ENCODE data around the gene ATM.

Gene ATM

DNA sequence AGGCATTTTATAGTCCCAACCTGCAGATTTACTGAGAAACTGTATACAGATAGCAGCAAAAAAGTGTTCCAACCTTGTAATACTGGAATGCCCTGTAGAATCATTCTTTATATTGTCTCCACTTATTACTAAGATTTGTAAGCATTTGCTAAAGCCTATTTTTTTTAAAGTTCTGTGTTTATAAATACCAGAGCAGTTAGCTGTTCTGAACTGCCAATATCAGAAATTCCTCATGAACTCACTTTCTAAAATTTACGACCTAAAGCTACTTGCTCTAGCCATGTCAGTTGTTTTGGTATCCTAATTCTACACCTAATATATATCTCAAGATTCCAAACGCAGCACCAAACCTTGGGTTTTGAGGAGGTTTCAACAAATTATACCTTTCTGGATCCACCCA is 141.3 kb downstream of the ATM start:
- TF ChIP-seq, protein P1, sequence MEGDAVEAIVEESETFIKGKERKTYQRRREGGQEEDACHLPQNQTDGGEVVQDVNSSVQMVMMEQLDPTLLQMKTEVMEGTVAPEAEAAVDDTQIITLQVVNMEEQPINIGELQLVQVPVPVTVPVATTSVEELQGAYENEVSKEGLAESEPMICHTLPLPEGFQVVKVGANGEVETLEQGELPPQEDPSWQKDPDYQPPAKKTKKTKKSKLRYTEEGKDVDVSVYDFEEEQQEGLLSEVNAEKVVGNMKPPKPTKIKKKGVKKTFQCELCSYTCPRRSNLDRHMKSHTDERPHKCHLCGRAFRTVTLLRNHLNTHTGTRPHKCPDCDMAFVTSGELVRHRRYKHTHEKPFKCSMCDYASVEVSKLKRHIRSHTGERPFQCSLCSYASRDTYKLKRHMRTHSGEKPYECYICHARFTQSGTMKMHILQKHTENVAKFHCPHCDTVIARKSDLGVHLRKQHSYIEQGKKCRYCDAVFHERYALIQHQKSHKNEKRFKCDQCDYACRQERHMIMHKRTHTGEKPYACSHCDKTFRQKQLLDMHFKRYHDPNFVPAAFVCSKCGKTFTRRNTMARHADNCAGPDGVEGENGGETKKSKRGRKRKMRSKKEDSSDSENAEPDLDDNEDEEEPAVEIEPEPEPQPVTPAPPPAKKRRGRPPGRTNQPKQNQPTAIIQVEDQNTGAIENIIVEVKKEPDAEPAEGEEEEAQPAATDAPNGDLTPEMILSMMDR (IDR thresholded peaks at IDR 0.05; ENCODE audit: low read depth, low read length) = no peak
- no peak for TF ChIP-seq EZH2phosphoT487 (IDR thresholded peaks at IDR 0.05; ENCODE audit: low read depth)
- no peak overlapping the region for H3K27ac ChIP-seq (ENCODE audit: low read length)

DNA sequence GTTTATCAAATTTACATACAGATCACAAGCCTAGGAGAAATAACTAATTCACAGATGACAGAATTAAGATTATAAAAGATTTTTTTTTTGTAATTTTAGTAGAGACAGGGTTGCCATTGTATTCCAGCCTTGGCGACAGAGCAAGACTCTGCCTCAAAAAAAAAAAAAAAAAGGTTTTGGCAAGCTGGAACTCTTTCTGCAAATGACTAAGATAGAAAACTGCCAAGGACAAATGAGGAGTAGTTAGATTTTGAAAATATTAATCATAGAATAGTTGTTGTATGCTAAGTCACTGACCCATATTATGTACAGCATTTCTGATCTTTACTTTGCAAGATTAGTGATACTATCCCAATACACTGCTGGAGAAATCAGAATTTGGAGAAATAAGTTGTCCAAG is 145.3 kb downstream of the ATM start:
- Histone ChIP-seq H3K79me2 (ENCODE audit: low read length) (no peaks in the 10 kb centered on the region), H3K27me3 (ENCODE audit: low read depth, low read length) (no peaks in the 10 kb centered on the region), H2AFZ (ENCODE audit: low read depth, low read length) (no peak overlapping the region), H3K9ac (ENCODE audit: low read length) (no peak overlapping the region), H4K20me1 (ENCODE audit: insufficient read depth, low read length) (no peaks in the 10 kb centered on the region), H3K4me2 (ENCODE audit: low read length) (no peak overlapping the region), H3K36me3 (replicated peaks; ENCODE audit: low read depth, low read length) (peaks cover 22% of the 10 kb centered on the region), H3K4me1 (ENCODE audit: low read length) (no peaks in the 10 kb centered on the region), H3K27ac (ENCODE audit: low read length) (no peak overlapping the region), H3K4me3 (ENCODE audit: low read length) (no peak overlapping the region), H3K9me3 (ENCODE audit: insufficient read depth, low read length) (no peaks in the 10 kb centered on the region)
- TF ChIP-seq EZH2phosphoT487 (IDR thresholded peaks at IDR 0.05; ENCODE audit: low read depth) = no peak
- TF ChIP-seq, protein P1 (IDR thresholded peaks at IDR 0.05; ENCODE audit: low read depth, low read length) = no peak

More for the DNA sequence above, 141.3 kb downstream of the ATM start:
- Histone ChIP-seq H3K9me3 (ENCODE audit: insufficient read depth, low read length) (no peaks in the 10 kb centered on the region), H3K79me2 (ENCODE audit: low read length) (no peaks in the 10 kb centered on the region), H4K20me1 (ENCODE audit: insufficient read depth, low read length) (no peaks in the 10 kb centered on the region), H2AFZ (ENCODE audit: low read depth, low read length) (no peak overlapping the region), H3K36me3 (replicated peaks; ENCODE audit: low read depth, low read length) (peaks cover 4% of the 10 kb centered on the region), H3K27me3 (ENCODE audit: low read depth, low read length) (no peaks in the 10 kb centered on the region), H3K4me2 (ENCODE audit: low read length) (no peak overlapping the region), H3K9ac (ENCODE audit: low read length) (no peak overlapping the region), H3K4me1 (ENCODE audit: low read length) (no peaks in the 10 kb centered on the region), H3K4me3 (ENCODE audit: low read length) (no peak overlapping the region)

DNA sequence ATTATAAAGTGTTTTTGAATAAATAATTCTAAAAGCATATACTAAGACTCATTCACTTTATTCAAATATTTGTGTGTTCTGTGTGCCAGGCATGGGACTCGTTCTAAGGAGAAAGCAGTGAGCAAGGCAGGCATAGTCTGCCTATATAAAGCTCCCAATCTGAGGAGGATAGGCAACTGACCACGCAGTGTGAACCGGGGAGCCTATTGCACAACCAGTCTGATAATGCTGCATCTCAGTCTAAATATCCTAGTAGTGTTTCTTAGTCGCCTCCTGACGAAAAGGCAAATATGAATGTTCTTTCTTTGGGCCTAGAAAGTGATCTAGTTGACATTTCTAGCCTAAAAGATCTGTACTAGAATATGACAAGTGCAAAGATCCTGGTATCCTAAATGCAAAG is 146.2 kb downstream of the ATM start:
- H3K9me3 ChIP-seq (ENCODE audit: insufficient read depth, low read length) = no peaks in the 10 kb centered on the region
- no peaks in the 10 kb centered on the region for H3K4me1 ChIP-seq (ENCODE audit: low read length)
- H3K27ac ChIP-seq (ENCODE audit: low read length) = no peak overlapping the region
- TF ChIP-seq, protein P1 (IDR thresholded peaks at IDR 0.05; ENCODE audit: low read depth, low read length) = no peak
- no peak for TF ChIP-seq EZH2phosphoT487 (IDR thresholded peaks at IDR 0.05; ENCODE audit: low read depth)
- H3K4me2 ChIP-seq (ENCODE audit: low read length) = no peak overlapping the region
- H3K27me3 ChIP-seq (ENCODE audit: low read depth, low read length) = no peaks in the 10 kb centered on the region
- no peaks in the 10 kb centered on the region for H3K79me2 ChIP-seq (ENCODE audit: low read length)
- no peak overlapping the region for H3K4me3 ChIP-seq (ENCODE audit: low read length)
- no peak overlapping the region for H2AFZ ChIP-seq (ENCODE audit: low read depth, low read length)
- H3K9ac ChIP-seq (ENCODE audit: low read length) = no peak overlapping the region
- peaks cover 24% of the 10 kb centered on the region for H3K36me3 ChIP-seq (replicated peaks; ENCODE audit: low read depth, low read length)
- H4K20me1 ChIP-seq (ENCODE audit: insufficient read depth, low read length) = no peaks in the 10 kb centered on the region

DNA sequence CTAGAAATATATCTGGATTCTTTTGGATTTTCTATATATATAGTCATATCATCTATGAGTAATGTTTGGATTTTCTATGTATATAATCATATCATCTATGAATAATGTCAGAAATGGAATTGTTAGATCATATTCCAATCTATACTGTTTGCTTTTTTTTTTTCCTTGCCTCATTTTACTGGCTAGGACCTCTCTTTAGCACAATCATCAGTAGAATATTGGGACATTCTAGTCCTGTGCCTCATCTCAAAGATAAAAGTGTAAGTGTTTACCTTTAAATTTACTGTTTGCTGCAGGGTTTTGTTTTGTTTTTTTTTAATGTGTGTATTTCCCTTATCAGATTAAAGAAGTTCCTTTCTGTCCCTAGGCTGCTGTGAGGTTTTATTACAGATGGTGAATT is 147.4 kb downstream of the ATM start:
- no peaks in the 10 kb centered on the region for H3K4me1 ChIP-seq (ENCODE audit: low read length)
- no peak overlapping the region for H3K4me2 ChIP-seq (ENCODE audit: low read length)
- H2AFZ ChIP-seq (ENCODE audit: low read depth, low read length) = no peak overlapping the region
- peaks cover 19% of the 10 kb centered on the region for H3K36me3 ChIP-seq (replicated peaks; ENCODE audit: low read depth, low read length)
- no peaks in the 10 kb centered on the region for H3K27me3 ChIP-seq (ENCODE audit: low read depth, low read length)
- H3K79me2 ChIP-seq (ENCODE audit: low read length) = no peaks in the 10 kb centered on the region
- no peaks in the 10 kb centered on the region for H3K9me3 ChIP-seq (ENCODE audit: insufficient read depth, low read length)
- H3K9ac ChIP-seq (ENCODE audit: low read length) = no peak overlapping the region
- no peak overlapping the region for H3K27ac ChIP-seq (ENCODE audit: low read length)
- H3K4me3 ChIP-seq (ENCODE audit: low read length) = no peak overlapping the region
- TF ChIP-seq, protein P1 (IDR thresholded peaks at IDR 0.05; ENCODE audit: low read depth, low read length) = no peak
- no peak for TF ChIP-seq EZH2phosphoT487 (IDR thresholded peaks at IDR 0.05; ENCODE audit: low read depth)
- no peaks in the 10 kb centered on the region for H4K20me1 ChIP-seq (ENCODE audit: insufficient read depth, low read length)

Data from OCI-LY3 (cell line).